GM20431 (cell line): ENCODE data around the gene SRSF7.
"Not testable (repeated sequence)": the region's sequence is repeated elsewhere in the genome, so short reads cannot be mapped to it uniquely, and the experiment has no call there.

Experiments
- in situ Hi-C: fragments of 300-500 bp; cut with MseI, MboI; formaldehyde crosslinking; loops from one replicate; pipeline ENCODE4 v1.15.0; 2020; ENCODE audit warnings: low sequenced_read_pairs; ENCODE audit not compliant: unreplicated experiment

Gene SRSF7

GRCh38 chr2:38755891-38756290, 4.7 kb upstream of the SRSF7 start:
- in situ Hi-C loops, result not testable (repeated sequence)

DNA sequence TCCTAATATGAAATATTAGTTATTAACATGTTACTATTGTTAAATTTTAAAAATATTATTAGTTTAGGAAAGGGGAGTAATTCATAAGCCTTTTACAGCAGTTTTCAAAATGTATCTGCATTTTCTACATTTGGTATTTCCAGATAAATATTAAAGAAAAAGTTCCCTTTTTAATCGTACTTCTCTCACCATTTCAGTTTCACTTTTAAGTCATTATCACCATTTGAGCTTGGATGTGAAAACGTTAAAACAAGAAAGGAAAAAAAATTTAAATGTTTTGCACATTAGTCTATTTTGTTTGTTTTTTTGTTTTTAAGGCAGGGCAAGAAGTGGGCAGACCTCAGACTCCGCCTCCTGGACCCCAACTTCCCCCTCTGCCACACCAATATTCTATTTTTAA, 3.3 kb upstream of the SRSF7 start:
- in situ Hi-C loops, result no loop called here

- in situ Hi-C loops, result no loop called here
Observed at GRCh38 chr2:38754049-38754448, 2.9 kb upstream of the SRSF7 start.

DNA sequence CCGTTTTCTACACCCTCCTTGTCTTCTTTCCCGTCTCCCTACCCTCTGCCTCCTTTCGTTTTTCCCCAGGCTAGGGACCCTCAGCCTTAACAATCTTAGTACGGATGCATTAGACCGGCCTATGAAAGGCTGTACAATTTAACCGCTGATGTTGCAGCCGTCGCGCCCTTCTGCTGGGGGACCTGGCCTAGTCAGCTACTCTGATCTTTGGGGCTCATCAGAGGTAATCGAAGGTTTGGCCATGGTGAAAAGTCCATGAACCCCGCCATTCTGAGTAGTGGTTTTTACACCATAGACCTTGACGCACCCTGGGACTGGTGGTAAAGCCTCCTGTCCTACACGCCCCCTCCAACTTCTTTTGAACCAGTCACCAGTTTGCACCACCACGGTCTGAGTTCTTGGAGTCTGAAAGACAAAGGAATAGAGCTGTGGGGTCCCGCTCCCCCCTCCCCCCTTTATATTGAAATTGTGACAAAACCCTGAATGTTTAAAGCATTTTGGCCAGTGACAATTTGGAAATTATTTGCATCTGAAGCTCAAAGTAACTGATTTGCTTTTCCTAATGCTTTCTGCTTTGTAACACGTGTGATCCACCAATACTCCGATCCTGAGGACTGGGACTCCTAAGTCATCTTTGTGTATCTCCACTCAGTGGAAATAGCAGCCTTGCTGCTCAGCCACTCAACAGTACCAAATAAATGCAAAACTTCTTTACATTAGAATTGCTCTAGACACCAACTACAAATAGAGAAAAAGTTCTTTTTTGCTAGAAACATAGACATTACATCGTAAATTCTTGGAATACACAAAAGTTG, 642 bp upstream of the SRSF7 start:
- in situ Hi-C loops, result no loop called here

GRCh38 chr2:38750011-38750890, 910 bp downstream of the SRSF7 start:
- in situ Hi-C loops, result no loop called here

- in situ Hi-C loops, result no loop called here
Observed at GRCh38 chr2:38748943-38749804, 2.0 kb downstream of the SRSF7 start.

DNA sequence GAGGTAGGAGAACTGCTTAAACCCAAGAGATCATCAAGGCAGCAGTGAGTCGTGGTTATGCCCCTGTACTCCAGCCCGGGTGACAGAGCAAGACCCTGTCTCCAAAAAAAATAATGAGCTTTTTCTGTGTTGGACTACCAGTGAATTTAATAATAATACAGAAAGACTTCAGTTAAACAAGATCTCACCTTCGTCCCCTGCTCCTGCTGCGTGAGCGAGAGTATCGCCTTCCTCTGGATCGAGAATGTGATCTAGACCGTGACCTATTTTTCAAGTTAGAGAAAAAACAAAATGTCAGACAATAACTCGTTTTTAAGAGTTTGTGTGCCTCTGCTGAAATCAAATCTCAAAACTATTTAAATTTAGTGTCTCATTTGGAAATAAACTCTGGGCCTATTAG, 2.8 kb downstream of the SRSF7 start:
- in situ Hi-C loops, result no loop called here

DNA sequence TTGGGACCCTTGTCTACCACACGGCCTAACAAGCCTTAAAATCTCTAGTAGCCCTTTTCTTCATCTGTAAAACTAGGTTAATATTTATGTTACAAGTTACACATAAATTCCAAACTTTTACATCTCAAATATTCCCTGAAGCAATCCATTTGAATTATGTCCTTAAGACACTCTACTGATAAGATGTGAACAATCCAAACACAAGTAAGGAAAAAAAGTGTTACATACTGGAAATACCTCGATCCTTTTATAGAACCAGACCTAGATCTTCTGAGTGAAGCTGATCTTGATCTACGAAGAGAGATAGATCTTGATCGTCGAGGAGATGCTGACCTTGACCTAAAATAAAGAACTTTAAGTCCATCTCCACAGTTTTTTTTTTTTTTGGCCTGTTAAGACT, 3.3 kb downstream of the SRSF7 start:
- in situ Hi-C loops, result no loop called here

- in situ Hi-C loops, result no loop called here
Observed at GRCh38 chr2:38747007-38747424, 4.1 kb downstream of the SRSF7 start.

DNA sequence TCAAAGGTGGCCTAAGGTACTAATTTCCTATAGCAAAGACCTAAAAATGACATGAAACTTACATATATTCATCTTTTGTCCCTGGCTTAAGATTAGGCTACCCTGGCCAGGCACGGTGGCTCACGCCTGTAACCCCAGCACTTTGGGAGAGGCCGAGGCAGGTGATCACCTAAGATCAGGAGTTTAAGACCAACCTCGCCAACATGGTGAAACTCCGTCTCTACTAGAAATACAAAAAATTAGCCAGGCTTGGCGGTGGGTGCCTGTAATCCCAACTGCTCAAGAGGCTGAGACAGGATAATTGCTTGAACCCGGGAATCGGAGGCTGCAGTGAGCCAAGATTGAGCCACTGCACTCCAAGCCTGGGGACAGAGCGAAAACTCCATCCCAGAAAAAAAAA, 5.9 kb downstream of the SRSF7 start:
- in situ Hi-C loops, result no loop called here

- in situ Hi-C loops, result no loop called here
Observed at GRCh38 chr2:38744399-38744780, 6.8 kb downstream of the SRSF7 start.

GRCh38 chr2:38743672-38744398, 7.3 kb downstream of the SRSF7 start:
- in situ Hi-C loops, result no loop called here

DNA sequence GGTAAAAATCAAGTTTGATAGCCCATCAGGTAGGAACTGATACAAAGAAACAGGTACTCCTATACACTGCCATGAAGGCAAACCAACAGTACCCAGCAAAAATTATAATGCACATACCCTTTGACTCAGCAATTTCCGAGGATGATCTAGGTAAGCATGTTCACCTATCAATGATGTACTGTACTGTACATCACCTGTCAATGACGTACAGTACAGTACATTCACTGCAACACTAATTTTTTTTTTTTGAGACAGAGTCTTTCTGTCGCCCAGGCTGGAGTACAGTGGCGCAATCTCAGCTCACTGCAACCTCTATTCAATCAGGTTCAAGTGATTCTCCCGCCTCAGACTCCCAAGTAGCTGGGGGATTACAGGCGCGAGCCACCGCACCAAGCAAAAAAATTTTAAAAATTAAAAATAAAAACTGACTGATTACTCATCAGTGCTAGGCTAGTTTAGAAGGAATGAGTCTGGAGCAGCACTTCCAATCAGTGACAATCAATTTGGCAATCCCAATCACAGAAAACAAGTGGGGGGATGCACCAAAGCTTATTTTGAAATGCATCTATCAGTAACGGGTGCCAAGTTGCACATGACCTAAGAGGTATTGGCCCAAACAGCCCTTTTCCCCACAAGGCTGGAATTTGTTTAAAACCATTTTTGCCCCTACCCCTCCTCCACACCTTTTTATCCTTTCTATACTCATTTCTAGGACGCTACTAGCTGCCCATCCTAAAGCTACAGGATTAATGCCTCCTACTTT, 8.2 kb downstream of the SRSF7 start:
- in situ Hi-C loops, result no loop called here

- in situ Hi-C loops, result no loop called here
Observed at GRCh38 chr2:38740851-38741731, 10.1 kb downstream of the SRSF7 start.

DNA sequence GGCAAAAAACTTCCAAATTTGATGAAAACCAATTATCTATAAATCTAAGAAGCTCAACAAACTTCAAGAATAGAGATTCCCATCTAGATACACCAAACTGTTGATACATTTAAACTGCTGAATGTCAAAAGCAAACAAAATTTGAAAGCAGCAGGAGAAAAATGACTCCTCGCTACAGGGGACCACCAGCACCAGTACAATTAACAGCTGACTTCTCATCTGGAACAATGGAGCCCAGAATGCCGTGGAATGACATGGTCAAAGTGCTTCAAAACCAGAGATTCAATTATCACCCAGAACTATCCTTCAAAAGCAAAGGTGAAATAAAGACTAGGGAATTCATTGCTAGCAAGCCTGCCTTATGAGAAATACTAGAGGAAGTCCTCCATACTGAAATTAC, 11.6 kb downstream of the SRSF7 start:
- in situ Hi-C loops, result loop anchor here (10.0 kb wide), 1 partner anchor 155 kb away; no protein-coding TSS in a partner anchor

DNA sequence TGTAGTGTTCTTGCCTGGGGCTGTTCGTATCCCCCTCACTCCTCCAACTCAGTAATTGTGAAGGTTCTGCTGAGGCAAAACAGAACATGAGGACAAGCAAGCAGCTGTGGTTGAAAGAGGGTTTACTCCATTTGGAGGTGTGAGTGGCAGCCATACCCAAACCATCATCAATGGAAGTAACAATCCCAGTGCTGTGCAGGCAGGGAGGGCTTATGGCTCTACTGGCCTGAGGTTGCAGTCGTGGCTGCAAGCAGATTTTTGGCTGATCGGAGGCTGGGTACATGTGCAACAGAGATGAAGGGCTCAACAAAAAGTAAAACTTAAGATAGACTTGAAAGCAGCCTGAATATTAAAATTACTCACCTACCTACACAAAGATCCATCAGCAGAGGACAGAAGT, 13.2 kb downstream of the SRSF7 start:
- in situ Hi-C loops, result loop anchor here (10.0 kb wide), 1 partner anchor 153 kb away; no protein-coding TSS in a partner anchor

GRCh38 chr2:38737000-38737698, 14.0 kb downstream of the SRSF7 start:
- in situ Hi-C loops, result loop anchor here (10.0 kb wide), 1 partner anchor 152 kb away; no protein-coding TSS in a partner anchor
